HG03575 (cell line): ENCODE results near the gene KCNQ1OT1.

Source experiments
- ATAC-seq: cut with Tn5 transposase; IDR thresholded peaks from one replicate; pipeline ENCODE4 v1.9.1; 2021; ENCODE audit not compliant: unreplicated experiment, insufficient number of reproducible peaks, low FRiP score; ENCODE audit errors: extremely low read depth

The KCNQ1OT1 gene

DNA sequence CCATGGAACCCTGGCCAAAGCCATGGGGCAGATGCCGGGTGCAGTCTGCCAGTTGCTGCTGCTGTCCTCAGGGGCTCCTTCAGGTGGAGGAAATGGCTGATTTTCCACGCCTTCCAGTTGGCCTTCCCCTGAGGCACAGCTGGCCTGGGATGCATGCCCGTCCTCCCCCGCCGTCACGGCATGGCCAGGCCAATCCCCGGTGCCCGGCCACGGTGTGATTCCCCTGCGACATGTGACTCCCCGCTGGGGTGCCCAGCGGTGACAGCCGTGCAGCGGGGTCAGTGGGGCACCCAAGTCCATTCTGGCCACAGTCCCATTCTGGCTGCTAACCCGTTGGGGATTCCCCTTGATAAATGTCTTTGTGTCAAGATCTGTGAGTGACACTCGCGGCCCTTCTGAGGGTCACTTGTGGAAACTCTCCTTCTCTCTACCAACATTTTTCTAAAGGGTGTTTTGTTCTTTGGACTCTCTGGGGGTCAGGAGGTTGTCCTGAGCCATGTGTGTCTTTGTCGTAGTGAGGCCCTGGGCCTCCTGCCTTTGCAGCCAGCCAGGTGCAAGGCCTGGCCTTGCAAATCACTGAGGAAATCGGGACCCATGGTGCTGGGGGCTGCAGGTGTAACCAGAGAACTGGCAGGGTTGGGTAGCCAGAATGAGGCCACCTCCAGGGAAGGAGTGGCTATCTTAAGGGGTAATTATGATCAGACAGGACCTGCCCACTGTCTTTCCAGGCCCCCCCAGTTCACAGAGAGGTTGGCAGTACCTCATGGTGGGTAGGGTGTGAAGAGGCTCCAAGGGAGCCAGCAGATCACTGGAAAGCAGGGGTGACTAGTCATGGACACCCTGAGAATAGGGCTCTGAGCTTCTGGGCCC is 37.1 kb downstream of the KCNQ1OT1 start:
- ATAC-seq, result no peak

DNA sequence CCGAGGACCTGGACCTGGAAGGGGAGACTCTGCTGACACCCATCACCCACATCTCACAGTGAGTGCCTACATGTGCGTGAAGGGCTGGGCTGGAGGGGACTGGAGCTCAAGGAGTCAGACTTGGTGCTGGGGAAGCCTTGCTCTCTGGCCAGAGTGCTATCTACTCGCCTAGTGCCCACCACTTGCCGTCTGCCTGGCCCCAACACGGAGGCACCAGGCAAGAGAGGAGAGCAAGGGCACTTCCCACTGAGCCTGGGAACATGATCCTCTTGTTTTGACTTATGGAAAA is 37.8 kb downstream of the KCNQ1OT1 start:
- no peak for ATAC-seq

GRCh38 chr11:2661173-2662023 is 38.4 kb downstream of the KCNQ1OT1 start:
- ATAC-seq, result no peak

DNA sequence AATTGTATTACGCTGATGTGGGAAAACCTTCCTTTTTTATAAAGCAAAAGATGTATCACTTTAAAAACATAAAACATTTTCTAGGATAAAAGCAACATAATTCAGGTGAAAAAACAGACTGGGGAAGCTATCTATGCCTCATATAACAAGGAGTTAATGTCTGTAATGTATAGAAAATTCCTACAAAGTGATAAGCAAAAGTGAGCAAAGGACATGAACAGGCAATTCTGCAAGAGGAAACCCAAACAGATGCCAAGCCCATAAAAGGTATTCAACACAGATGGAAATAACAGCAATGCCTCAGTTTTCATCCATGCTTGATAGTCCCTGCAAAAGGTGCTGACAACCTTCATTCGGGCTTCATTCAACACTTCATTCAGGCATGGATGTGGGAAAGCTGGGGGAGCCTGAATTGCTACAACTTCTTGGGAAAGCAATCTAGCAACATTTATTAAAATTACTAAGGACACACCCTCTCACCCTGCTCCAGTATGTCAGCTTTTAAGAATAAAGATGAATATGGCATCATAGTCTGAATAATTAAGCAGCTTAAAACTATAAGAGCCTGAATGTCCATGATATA is 39.3 kb downstream of the KCNQ1OT1 start:
- ATAC-seq, result no peak

- ATAC-seq, result no peak
Observed at GRCh38 chr11:2657697-2658284, 42.0 kb downstream of the KCNQ1OT1 start.

DNA sequence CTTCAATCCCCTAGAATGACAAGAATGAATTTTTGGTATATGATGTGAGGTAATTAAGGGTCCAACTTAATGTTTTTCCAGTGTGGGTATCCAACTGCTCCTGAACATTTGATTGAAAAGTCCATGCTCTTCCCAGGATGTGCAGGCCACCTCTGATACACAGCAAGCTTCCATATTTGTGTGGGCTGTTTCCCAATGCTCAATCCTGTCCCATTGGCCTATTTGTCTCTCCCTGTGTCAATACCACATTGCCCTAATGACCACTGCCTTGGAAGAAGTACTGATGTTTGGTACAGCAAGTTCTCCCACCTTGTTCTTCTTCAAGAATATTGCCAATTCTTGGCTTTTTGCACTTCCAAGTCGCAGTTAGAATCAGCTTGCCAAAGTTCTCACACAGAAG is 42.9 kb downstream of the KCNQ1OT1 start:
- ATAC-seq, result no peak

DNA sequence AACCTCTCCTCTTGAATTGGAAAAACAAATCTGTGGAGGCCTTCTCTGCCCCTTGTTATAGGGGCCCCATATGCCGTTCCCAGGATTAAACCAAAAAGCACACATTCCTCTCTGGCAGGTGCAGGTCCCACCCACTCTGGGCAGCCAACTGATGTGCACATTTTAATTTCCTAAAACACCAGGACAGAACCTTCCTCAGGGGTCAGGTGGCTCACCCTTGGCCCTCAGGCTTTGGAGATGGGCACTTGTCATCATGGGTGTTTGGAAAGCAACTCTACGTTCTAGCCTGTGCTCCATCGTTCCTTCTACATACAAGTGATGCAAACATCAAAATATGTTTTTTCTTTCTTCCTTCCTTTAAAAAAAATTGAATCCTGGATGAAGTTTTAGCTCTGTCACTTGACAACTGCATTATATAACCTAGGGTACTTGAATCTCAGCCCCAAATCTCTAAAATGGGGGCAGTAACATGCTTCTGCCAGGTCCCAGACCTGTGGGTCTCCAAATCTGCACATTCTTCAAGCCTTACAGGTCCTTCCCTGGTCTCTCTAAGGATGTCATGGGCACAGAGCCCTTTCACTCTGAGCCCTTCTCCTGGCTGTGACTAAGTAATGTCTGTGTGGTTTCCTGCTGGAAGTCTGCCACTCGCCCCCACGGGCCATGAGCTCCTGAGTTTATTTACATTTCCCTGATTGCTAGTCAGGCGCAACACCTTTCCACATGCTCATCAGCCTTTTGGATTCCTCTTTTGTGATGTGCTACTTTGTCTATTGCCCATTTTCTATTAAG is 43.8 kb downstream of the KCNQ1OT1 start:
- no peak for ATAC-seq

GRCh38 chr11:2655016-2655719 is 44.6 kb downstream of the KCNQ1OT1 start:
- ATAC-seq, result no peak

- no peak for ATAC-seq
Observed at GRCh38 chr11:2653930-2654739, 45.7 kb downstream of the KCNQ1OT1 start.

DNA sequence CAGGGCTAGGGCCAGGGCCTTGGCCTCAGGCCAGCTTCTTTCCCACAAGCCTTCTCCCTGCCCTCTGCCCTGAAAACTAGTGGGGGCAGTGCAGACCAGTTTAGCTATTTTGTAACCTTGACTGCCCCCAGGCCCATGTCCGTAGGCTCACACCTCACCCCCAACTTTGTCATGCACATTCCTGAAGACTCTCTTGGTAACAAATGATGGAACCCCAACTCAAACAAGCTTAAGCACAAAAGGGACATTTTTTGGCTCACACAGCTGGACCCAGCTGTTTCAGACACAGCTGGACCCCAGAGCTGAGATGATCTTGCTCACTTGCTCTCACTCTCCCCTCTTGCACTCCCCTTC is 46.6 kb downstream of the KCNQ1OT1 start:
- no peak for ATAC-seq

GRCh38 chr11:2652333-2653197 is 47.2 kb downstream of the KCNQ1OT1 start:
- no peak for ATAC-seq

- ATAC-seq, result no peak
Observed at GRCh38 chr11:2651826-2652271, 47.9 kb downstream of the KCNQ1OT1 start.

- ATAC-seq, result no peak
Observed at GRCh38 chr11:2651054-2651617, 48.7 kb downstream of the KCNQ1OT1 start.

GRCh38 chr11:2650343-2650867 is 49.4 kb downstream of the KCNQ1OT1 start:
- no peak for ATAC-seq

DNA sequence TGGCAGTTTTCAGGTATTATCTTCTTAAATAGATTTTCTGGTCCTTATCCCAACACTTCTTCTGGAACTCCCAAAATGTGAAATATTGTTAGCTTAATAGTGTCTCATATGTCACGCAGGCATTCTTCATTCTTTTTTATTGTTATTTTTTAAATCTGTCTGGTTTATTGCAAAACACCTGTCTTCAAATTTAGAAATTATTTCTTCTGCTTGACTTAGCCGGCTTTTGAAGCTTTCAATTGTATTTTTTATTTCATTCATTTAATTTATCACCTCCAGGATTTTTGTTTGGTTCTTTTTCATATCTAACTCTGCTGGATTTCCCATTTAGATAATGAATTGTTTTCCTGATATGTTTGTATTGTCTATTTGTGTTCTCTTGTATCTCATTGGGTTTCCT is 49.9 kb downstream of the KCNQ1OT1 start:
- no peak for ATAC-seq

DNA sequence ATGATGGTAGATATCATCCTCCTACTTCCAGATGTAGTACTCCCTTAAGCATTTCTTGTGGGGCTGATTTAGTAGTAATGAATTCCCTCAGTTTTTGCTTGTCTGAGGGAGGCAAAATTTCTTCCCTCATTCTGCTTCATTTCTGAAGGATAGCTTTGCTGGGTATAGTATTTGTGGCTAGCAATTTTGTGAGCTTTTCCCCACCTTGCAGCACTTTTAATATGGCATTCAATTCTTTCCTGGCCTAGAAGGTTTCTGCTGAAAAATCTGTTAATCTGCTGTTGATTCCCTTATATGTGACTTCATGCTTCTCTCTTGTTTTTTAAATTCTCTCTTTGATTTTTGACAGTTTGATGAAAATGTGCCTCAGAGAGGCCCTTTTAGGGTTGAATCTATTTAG is 50.4 kb downstream of the KCNQ1OT1 start:
- no peak for ATAC-seq
